NB4 (cell line): ENCODE data around the gene UST.
"Not testable (repeated sequence)": the region's sequence is repeated elsewhere in the genome, so short reads cannot be mapped to it uniquely, and the experiment has no call there.

Experiments
- DNase-seq: peaks from one replicate; pipeline ENCODE4 v3.0.0; 2010; ENCODE audit warnings: low read depth
- H3K4me3 ChIP-seq: one replicate; pipeline ENCODE4 v1.5.1; 2011; ENCODE audit warnings: mild to moderate bottlenecking, low read depth, low read length, moderate library complexity
- CTCF ChIP-seq: IDR thresholded peaks from one replicate; pipeline ENCODE4 v1.5.1; 2012; ENCODE audit warnings: low read depth, low read length
- MAX ChIP-seq: IDR thresholded peaks from 2 replicates; pipeline ENCODE4 v1.6.1; 2011; ENCODE audit warnings: low read depth, low read length
- MYC ChIP-seq: IDR thresholded peaks from 2 replicates; pipeline ENCODE4 v1.6.1; 2011; ENCODE audit warnings: low read depth, low read length
- POLR2A ChIP-seq: IDR thresholded peaks from 2 replicates; pipeline ENCODE4 v1.6.1; 2011; ENCODE audit warnings: mild to moderate bottlenecking; ENCODE audit not compliant: insufficient read length; ENCODE audit errors: extremely low read depth

The UST gene

GRCh38 chr6:148758492-148758891, 11.7 kb downstream of the UST start:
- TF ChIP-seq MAX (peak; percentile 54), MYC (peak; percentile 42; the same call in 1 of the 2 replicates), CTCF (no peak), POLR2A (no peak)
- peak; percentile 88 for DNase-seq
- no peak overlapping the region for H3K4me3 ChIP-seq

GRCh38 chr6:148760258-148760534, 13.4 kb downstream of the UST start:
- DNase-seq = no peak
- H3K4me3 ChIP-seq = no peak overlapping the region
- TF ChIP-seq POLR2A (no peak), MAX (no peak), CTCF (no peak), MYC (no peak)

- H3K4me3 ChIP-seq = peak overlapping the region; percentile 39
- TF ChIP-seq MYC = no peak
- TF ChIP-seq POLR2A = no peak
- TF ChIP-seq MAX = peak; percentile 83
- DNase-seq = peak; percentile 92
Observed at GRCh38 chr6:148760568-148761526, 14.0 kb downstream of the UST start.

GRCh38 chr6:148761527-148762011, 14.7 kb downstream of the UST start:
- DNase-seq = no peak

GRCh38 chr6:148762231-148762630, 15.4 kb downstream of the UST start:
- no peak for TF ChIP-seq MYC
- TF ChIP-seq CTCF = no peak
- TF ChIP-seq MAX = no peak
- no peak for TF ChIP-seq POLR2A
- no peak overlapping the region for H3K4me3 ChIP-seq
- no peak for DNase-seq

More at GRCh38 chr6:148761527-148762011, 14.7 kb downstream of the UST start:
- peak overlapping the region; percentile 39 for H3K4me3 ChIP-seq
- TF ChIP-seq CTCF (no peak), POLR2A (no peak), MAX (no peak), MYC (no peak)

GRCh38 chr6:148764259-148765020, 17.6 kb downstream of the UST start:
- H3K4me3 ChIP-seq, DNase-seq: not testable (repeated sequence)
